Trophoblast cell (in vitro differentiated cells and primary cell): ENCODE results near the gene CCDC38.

Source experiments
- DNase-seq, 2 donors: peaks; one replicate each; pipeline ENCODE4 v3.0.0-alpha.2; 2016
- H2AFZ ChIP-seq: 2 replicates; pipeline ENCODE4 v1.6.1; 2013; ENCODE audit warnings: low read length, moderate library complexity, mild to moderate bottlenecking; ENCODE audit not compliant: insufficient read depth, poor library complexity
- H2AK5ac ChIP-seq: 2 replicates; pipeline ENCODE4 v1.6.1; 2013; ENCODE audit warnings: mild to moderate bottlenecking, low read length
- H2BK120ac ChIP-seq: 2 replicates; pipeline ENCODE4 v1.6.1; 2013; ENCODE audit warnings: low read length, mild to moderate bottlenecking, moderate library complexity; ENCODE audit not compliant: insufficient read depth, poor library complexity
- H2BK12ac ChIP-seq: 2 replicates; pipeline ENCODE4 v1.6.1; 2013; ENCODE audit warnings: mild to moderate bottlenecking, low read length, moderate library complexity
- H2BK5ac ChIP-seq: 2 replicates; pipeline ENCODE4 v1.6.1; 2013; ENCODE audit warnings: low read length, low read depth, moderate library complexity, mild to moderate bottlenecking; ENCODE audit not compliant: poor library complexity
- H3K14ac ChIP-seq: 2 replicates; pipeline ENCODE4 v1.6.1; 2013; ENCODE audit warnings: mild to moderate bottlenecking, low read length
- H3K18ac ChIP-seq: 2 replicates; pipeline ENCODE4 v1.6.1; 2013; ENCODE audit warnings: mild to moderate bottlenecking, low read length
- H3K23ac ChIP-seq: 2 replicates; pipeline ENCODE4 v1.6.1; 2013; ENCODE audit warnings: low read length
- H3K27ac ChIP-seq: 2 replicates; pipeline ENCODE4 v1.5.1; 2013; ENCODE audit warnings: low read depth, mild to moderate bottlenecking, inconsistent platforms, low read length, moderate library complexity
- H3K27me3 ChIP-seq: 2 replicates; pipeline ENCODE4 v1.6.1; 2013; ENCODE audit warnings: inconsistent platforms, mild to moderate bottlenecking, low read length, moderate library complexity; ENCODE audit not compliant: insufficient read depth
- H3K36me3 ChIP-seq, 2 experiments: 1 replicate in 1 of 2; 2 replicates in 1 of 2; pipeline ENCODE4 v1.6.1; 2013; ENCODE audit warnings: low read length in 2 of 2, mild to moderate bottlenecking in 2 of 2, moderate library complexity in 1 of 2; ENCODE audit not compliant: insufficient read depth in 2 of 2, control insufficient read depth in 1 of 2
- H3K4ac ChIP-seq: 2 replicates; pipeline ENCODE4 v1.6.1; 2013; ENCODE audit warnings: low read depth, mild to moderate bottlenecking, low read length, moderate library complexity
- H3K4me1 ChIP-seq, 2 experiments: 1 replicate in 1 of 2; 2 replicates in 1 of 2; pipeline ENCODE4 v1.6.1; 2013; ENCODE audit warnings: low read length in 2 of 2, mild to moderate bottlenecking in 2 of 2, moderate library complexity in 1 of 2; ENCODE audit not compliant: insufficient read depth in 2 of 2, control insufficient read depth in 1 of 2
- H3K4me2 ChIP-seq: 2 replicates; pipeline ENCODE4 v1.6.1; 2013; ENCODE audit warnings: inconsistent platforms, mild to moderate bottlenecking, low read length, moderate library complexity
- H3K4me3 ChIP-seq: 2 replicates; pipeline ENCODE4 v1.5.1; 2013; ENCODE audit warnings: mild to moderate bottlenecking, low read depth, low read length, inconsistent platforms
- H3K79me1 ChIP-seq: one replicate; pipeline ENCODE4 v1.6.1; 2013; ENCODE audit warnings: low read length
- H3K79me2 ChIP-seq: 2 replicates; pipeline ENCODE4 v1.6.1; 2013; ENCODE audit warnings: low read length, mild to moderate bottlenecking; ENCODE audit not compliant: control insufficient read depth, insufficient read depth, poor library complexity
- H3K9ac ChIP-seq: 2 replicates; pipeline ENCODE4 v1.6.1; 2013; ENCODE audit warnings: mild to moderate bottlenecking, low read length
- H3K9me3 ChIP-seq: 2 replicates; pipeline ENCODE4 v1.6.1; 2013; ENCODE audit warnings: low read depth, mild to moderate bottlenecking, control low read depth, inconsistent platforms, low read length; ENCODE audit not compliant: insufficient read depth
- H4K12ac ChIP-seq: 2 replicates; pipeline ENCODE4 v1.6.1; 2013; ENCODE audit warnings: low read depth, mild to moderate bottlenecking, low read length, moderate library complexity
- H4K8ac ChIP-seq: 2 replicates; pipeline ENCODE4 v1.6.1; 2013; ENCODE audit warnings: low read depth, mild to moderate bottlenecking, low read length, moderate library complexity
- H4K91ac ChIP-seq: one replicate; pipeline ENCODE4 v1.6.1; 2013; ENCODE audit warnings: low read depth, mild to moderate bottlenecking, low read length, moderate library complexity
- WGBS: extraction: QIAGEN DNeasy Blood & Tissue Kit; methylation state at CpG from one replicate; pipeline ENCODE4 v1.1.7; 2013; ENCODE audit warnings: missing lambda C conversion rate; ENCODE audit not compliant: insufficient read length, insufficient coverage; ENCODE audit errors: extremely low coverage; 5-methylcytosine and 5-hydroxymethylcytosine counted together

CCDC38 gene

DNA sequence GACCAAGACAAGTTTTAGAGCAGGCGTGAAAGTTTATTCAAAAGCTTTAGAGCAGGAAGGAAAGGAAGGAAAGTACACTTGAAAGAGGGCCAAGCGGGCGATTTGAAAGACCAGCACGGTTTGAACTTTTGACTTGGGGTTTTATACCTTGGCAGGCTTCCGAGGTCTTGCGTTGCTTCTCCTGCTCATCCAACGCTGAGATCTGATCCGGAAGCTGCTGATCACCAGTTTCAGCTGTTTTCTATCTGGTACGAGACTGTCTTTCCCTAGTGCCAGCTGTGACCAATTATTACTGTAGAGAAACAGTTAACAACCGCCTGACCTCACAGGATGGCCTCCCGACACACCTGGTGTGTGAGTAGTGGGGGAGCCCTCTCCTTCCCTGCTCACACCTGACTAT, 104.3 kb downstream of the CCDC38 start:
- H3K27me3 ChIP-seq = no peaks in the 10 kb centered on the region
- H3K18ac ChIP-seq = no peak overlapping the region
- DNase-seq = no peak
- H3K4me1 ChIP-seq = no peaks in the 10 kb centered on the region
- no peak overlapping the region for H3K4me3 ChIP-seq
- no peak overlapping the region for H2BK120ac ChIP-seq
- no peak overlapping the region for H3K14ac ChIP-seq
- no peak overlapping the region for H2BK12ac ChIP-seq
- H3K79me2 ChIP-seq = no peaks in the 10 kb centered on the region
- H3K79me1 ChIP-seq = no peaks in the 10 kb centered on the region
- no CpG with 5 or more reads among the region's 11 CpGs for WGBS
- H2BK5ac ChIP-seq = no peak overlapping the region
- H2AFZ ChIP-seq = no peak overlapping the region
- no peak overlapping the region for H4K91ac ChIP-seq
- no peak overlapping the region for H3K9ac ChIP-seq
- H3K4me2 ChIP-seq = no peak overlapping the region
- H3K4ac ChIP-seq = no peak overlapping the region
- no peak overlapping the region for H2AK5ac ChIP-seq
- H4K12ac ChIP-seq = no peak overlapping the region
- H3K27ac ChIP-seq = no peak overlapping the region
- no peak overlapping the region for H4K8ac ChIP-seq
- no peak overlapping the region for H3K23ac ChIP-seq
- no peaks in the 10 kb centered on the region for H3K36me3 ChIP-seq
- H3K9me3 ChIP-seq = no peaks in the 10 kb centered on the region

DNA sequence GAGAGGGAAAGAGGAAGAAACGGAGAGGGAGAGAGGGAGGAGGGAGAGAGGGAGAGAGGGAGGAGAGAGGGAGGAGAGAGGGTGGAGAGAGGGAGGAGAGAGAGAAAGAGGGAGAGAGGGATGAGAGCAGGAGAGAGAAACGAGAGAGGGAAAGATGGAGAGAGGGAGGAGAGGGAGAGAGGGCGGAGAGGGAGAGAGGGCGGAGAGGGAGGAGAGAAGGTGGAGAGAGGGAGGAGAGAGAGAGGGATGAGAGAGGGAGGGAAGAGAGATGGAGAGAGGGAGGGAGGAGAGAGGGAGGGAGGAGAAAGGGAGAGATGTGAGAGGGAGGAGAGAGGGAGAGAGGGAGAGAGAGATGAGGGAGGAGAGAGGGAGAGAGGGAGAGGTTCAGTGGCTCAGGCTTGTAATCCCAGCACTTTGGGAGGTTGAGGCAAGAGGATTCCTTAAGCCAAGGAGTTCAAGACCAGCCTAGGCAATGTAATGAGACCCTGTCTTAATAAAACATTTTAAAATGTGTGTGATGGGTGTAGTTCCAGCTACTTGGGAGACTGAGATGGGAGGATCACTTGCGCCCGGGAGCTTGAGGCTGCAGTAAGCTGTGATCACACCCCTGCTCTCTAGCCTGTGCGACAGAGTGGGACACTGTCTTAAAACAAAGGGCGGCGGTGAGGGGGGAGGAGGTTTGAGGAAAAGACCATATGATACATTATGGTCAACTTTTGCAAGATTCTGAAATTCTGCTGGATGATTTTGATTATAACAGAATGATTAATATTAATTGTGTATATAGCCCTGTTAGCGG, 105.0 kb downstream of the CCDC38 start:
- H3K4me3 ChIP-seq = no peak overlapping the region
- H3K4me1 ChIP-seq = no peaks in the 10 kb centered on the region
- H3K18ac ChIP-seq = no peak overlapping the region
- no peak overlapping the region for H2BK120ac ChIP-seq
- H3K4ac ChIP-seq = no peak overlapping the region
- H4K12ac ChIP-seq = no peak overlapping the region
- no peak overlapping the region for H3K9ac ChIP-seq
- no peak overlapping the region for H3K27ac ChIP-seq
- no peak overlapping the region for H4K8ac ChIP-seq
- H3K36me3 ChIP-seq = no peaks in the 10 kb centered on the region
- no peak overlapping the region for H2AFZ ChIP-seq
- H4K91ac ChIP-seq = no peak overlapping the region
- H3K4me2 ChIP-seq = no peak overlapping the region
- H2BK12ac ChIP-seq = no peak overlapping the region
- H3K79me1 ChIP-seq = no peaks in the 10 kb centered on the region
- H3K27me3 ChIP-seq = no peaks in the 10 kb centered on the region
- no peaks in the 10 kb centered on the region for H3K9me3 ChIP-seq
- DNase-seq = no peak
- WGBS = 85% methylated on average over 3 of the region's 10 CpGs
- no peak overlapping the region for H3K14ac ChIP-seq
- H2AK5ac ChIP-seq = no peak overlapping the region
- no peak overlapping the region for H2BK5ac ChIP-seq
- H3K23ac ChIP-seq = no peak overlapping the region
- H3K79me2 ChIP-seq = no peaks in the 10 kb centered on the region

DNA sequence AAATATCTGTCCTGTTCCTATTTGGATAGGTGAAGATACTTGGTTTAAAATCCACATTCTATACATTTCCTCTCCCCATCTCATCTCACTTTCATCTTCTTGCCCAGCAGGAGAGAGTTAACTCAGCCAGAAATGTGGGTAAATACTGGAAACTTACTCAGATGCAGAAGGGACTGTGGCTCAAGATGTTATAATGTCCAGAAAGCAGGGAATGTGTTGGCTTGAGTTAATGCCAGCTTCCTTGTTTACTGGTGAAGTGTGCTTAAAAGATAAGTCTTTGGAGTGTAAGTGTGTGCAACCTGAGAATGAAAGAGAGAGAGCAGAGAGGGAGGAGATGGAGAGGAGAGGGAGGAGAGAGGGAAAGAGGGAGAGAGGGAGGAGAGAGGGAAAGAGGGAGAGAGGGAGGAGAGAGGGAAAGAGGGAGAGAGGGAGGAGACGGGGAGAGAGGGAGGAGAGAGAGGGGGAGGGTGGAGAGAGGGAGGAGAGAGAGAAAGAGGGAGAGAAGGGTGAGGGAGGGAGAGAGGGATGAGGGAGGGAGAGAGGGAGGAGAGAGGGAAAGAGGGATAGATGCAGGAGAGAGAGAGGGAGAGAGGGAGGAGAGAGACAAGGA, 105.7 kb downstream of the CCDC38 start:
- no peak overlapping the region for H3K14ac ChIP-seq
- no peak overlapping the region for H3K27ac ChIP-seq
- no peaks in the 10 kb centered on the region for H3K79me2 ChIP-seq
- WGBS = no CpG with 5 or more reads among the region's 1 CpG
- H3K4me1 ChIP-seq = no peaks in the 10 kb centered on the region
- H3K79me1 ChIP-seq = no peaks in the 10 kb centered on the region
- H2BK5ac ChIP-seq = no peak overlapping the region
- no peak overlapping the region for H3K4me2 ChIP-seq
- no peak overlapping the region for H4K8ac ChIP-seq
- H3K23ac ChIP-seq = no peak overlapping the region
- H2AFZ ChIP-seq = no peak overlapping the region
- no peak overlapping the region for H2BK12ac ChIP-seq
- no peak for DNase-seq
- H3K4ac ChIP-seq = no peak overlapping the region
- H4K91ac ChIP-seq = no peak overlapping the region
- no peaks in the 10 kb centered on the region for H3K9me3 ChIP-seq
- H3K18ac ChIP-seq = no peak overlapping the region
- H3K36me3 ChIP-seq = no peaks in the 10 kb centered on the region
- H3K27me3 ChIP-seq = no peaks in the 10 kb centered on the region
- H4K12ac ChIP-seq = no peak overlapping the region
- H3K4me3 ChIP-seq = no peak overlapping the region
- no peak overlapping the region for H2AK5ac ChIP-seq
- H3K9ac ChIP-seq = no peak overlapping the region
- no peak overlapping the region for H2BK120ac ChIP-seq

DNA sequence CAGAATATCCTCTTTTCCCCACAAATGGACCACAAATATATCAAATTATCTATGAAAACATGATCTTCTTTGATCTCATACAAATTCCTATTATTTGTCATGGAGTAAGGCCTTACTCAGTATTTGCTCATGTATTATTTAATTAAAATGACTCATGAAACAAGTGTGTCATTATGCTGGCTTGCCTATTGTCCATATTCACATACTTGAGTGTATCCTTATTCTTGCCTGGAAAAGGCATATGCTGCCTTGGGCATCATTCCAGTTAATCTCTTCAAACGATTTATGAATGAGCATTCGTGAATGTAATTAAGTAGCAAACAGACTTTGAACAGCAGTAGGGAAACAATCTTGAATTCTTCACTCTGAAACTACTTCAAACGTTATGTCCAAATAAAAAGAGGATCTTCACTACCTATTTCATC, 106.2 kb downstream of the CCDC38 start:
- H3K9ac ChIP-seq = no peak overlapping the region
- no peak overlapping the region for H4K8ac ChIP-seq
- H4K91ac ChIP-seq = no peak overlapping the region
- no peaks in the 10 kb centered on the region for H3K36me3 ChIP-seq
- no peak overlapping the region for H3K4ac ChIP-seq
- H3K27ac ChIP-seq = no peak overlapping the region
- no peaks in the 10 kb centered on the region for H3K27me3 ChIP-seq
- H3K79me2 ChIP-seq = no peaks in the 10 kb centered on the region
- H3K4me1 ChIP-seq = no peaks in the 10 kb centered on the region
- H3K4me3 ChIP-seq = no peak overlapping the region
- H2BK12ac ChIP-seq = no peak overlapping the region
- no peak overlapping the region for H3K14ac ChIP-seq
- H3K18ac ChIP-seq = no peak overlapping the region
- no peak overlapping the region for H2AFZ ChIP-seq
- H3K79me1 ChIP-seq = no peaks in the 10 kb centered on the region
- no peak overlapping the region for H2BK5ac ChIP-seq
- WGBS = no CpG with 5 or more reads among the region's 3 CpGs
- no peaks in the 10 kb centered on the region for H3K9me3 ChIP-seq
- no peak overlapping the region for H3K23ac ChIP-seq
- H2BK120ac ChIP-seq = no peak overlapping the region
- no peak overlapping the region for H2AK5ac ChIP-seq
- H4K12ac ChIP-seq = no peak overlapping the region
- DNase-seq = no peak
- H3K4me2 ChIP-seq = no peak overlapping the region
